Pancreas (tissue), 10 donors: ENCODE measurements around the gene GPR39. TPM values are rescaled to one million over a fixed set of nuclear protein-coding genes. Genes with fewer than 3 reads are reported as not detected.
A peak's percentile ranks its signal among the peaks of the same experiment; 100 is the strongest.

ENCODE experiments used
- ATAC-seq, 4 donors: fragments of 200-7000 bp; cut with Tn5 transposase; one replicate each; pipeline versions ENCODE4 v1.8.0 to v1.9.1; 2020; ENCODE audit warnings: mild to moderate bottlenecking in 4 of 4, moderate library complexity in 4 of 4
- DNase-seq, 6 donors: peaks; one replicate each; pipeline ENCODE4 v3.0.0-alpha.2; 2020
- FAIRE-seq: peaks from 2 replicates; lab custom pipeline; 2012; peaks lifted over from hg19 to GRCh38; lab: Jason Lieb, UNC
- H3K27ac ChIP-seq, 4 donors: fragments of 200-600 bp; sonication (generic); 1 replicate in 3 of 4; 2 replicates in 1 of 4; pipeline versions ENCODE4 v1.5.0 to v1.8.0; 2020
- H3K27me3 ChIP-seq, 4 donors: fragments of 200-600 bp; one replicate each; pipeline ENCODE4 v1.8.0; 2021
- H3K36me3 ChIP-seq, 3 donors: fragments of 200-600 bp; sonication (generic) in 1 of 3; one replicate each; pipeline versions ENCODE4 v1.5.0 to v1.8.0; 2020 to 2021
- H3K4me1 ChIP-seq, 3 donors: fragments of 200-600 bp; one replicate each; pipeline ENCODE4 v1.8.0; 2021
- H3K4me3 ChIP-seq, 4 donors: fragments of 200-600 bp; sonication (generic) in 2 of 4; one replicate each; pipeline versions ENCODE4 v1.5.0 to v1.8.0; 2020 to 2021
- H3K9me3 ChIP-seq, 4 donors: fragments of 200-600 bp; one replicate each; pipeline ENCODE4 v1.8.0; 2021
- WGBS, 2 donors: extraction: QIAGEN DNeasy Blood & Tissue Kit; methylation state at CpG; one replicate each; pipeline ENCODE4 v1.1.7; 2013; 5-methylcytosine and 5-hydroxymethylcytosine counted together
- intact Hi-C, 3 donors: fragments of 100-400 bp; cut with DNase I; formaldehyde crosslinking; loops; one replicate each; pipeline versions ENCODE4 v1.11.1 to v1.14.2; 2022
- polyA plus RNA-seq, 2 donors: library from polyadenylated mRNA; stranded (reverse); fragments of 200-250 nt; gene quantifications; one replicate each; pipeline ENCODE4 v1.2.3, GENCODE V29; 2013
- total RNA-seq, 6 donors: library from RNA; stranded (reverse); fragmentation: NEBNext Ultra II Directional in 4 of 6; extraction: Animal tissue kit (Norgen Biotek cat#: 25700) in 4 of 6; gene quantifications; one replicate each; pipeline versions ENCODE4 v1.2.1 to v1.2.4, GENCODE V29; 2021 to 2023
- TF ChIP-seq, protein P1 (sequence below), 4 donors: fragments of 200-600 bp; sonication (generic) in 3 of 4; IDR thresholded peaks; one replicate each; pipeline versions ENCODE4 v1.5.0 to v1.8.0; 2021; ENCODE audit warnings: antibody characterized with exemption in 4 of 4
- donor health status: healthy with polysubstance abuse.
- donor health status: DM: no; HTN: no; CAD: no; lungs with moderate emphysema.
- donor health status: DM: no; HTN: no; CAD: no.
- donor health status: control.
- donor health status: control.
- donor health status: Bipolar disorder and iron deficiency.
- donor health status: DM: yes; HTN: yes; CAD: no.
- donor health status: DM: no; HTN: no; CAD: no.
- donor health status: DM: no; HTN: no; CAD: no.
- donor health status: DM: yes; HTN: yes; CAD: no.

GPR39 gene
- total and polyA plus RNA-seq, 8 donors: 2.3 to 8.1 (median 3.9) TPM

DNA sequence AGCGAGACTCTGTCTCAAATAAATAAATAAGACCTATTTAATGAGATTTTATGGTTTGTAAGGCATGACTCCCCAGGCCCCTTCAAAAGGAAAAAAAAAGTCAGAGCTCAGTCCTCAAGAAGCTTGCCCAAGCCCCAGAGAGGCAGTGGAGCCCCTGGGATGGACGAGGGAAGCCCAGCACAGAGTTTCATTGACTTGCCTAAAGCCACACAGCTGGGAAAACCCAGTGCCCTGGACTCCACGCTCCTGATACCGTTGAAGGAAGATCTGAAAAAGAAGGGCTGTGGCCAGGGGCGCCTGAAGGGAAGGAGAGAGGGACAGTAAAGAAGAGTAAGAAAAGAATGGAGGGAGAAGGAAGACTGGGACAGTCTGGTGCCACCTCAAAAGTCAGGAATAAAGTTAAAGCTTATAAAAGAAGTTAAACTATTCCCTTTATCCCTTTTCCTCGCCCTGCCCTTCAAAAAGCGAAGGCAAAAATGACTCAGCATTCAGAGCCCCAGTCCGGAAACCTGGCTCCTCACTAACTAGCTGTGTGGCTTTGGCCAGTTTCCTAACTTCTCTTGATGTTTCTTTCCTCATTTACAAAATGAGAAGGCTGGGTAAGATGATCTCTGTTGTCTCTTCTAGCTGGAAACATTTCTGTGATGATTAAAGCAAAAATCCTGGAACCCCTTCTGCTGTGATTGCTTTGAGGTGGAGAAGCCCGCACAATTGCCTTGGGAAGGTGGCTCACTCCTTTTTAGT lies 206.7 kb downstream of the GPR39 start:
- H3K27me3 ChIP-seq: no peaks in the 10 kb centered on the region
- H3K4me1 ChIP-seq: peaks cover 10 to 23% (median 17%) of the 10 kb centered on the region in 3 donors
- TF ChIP-seq, protein P1, sequence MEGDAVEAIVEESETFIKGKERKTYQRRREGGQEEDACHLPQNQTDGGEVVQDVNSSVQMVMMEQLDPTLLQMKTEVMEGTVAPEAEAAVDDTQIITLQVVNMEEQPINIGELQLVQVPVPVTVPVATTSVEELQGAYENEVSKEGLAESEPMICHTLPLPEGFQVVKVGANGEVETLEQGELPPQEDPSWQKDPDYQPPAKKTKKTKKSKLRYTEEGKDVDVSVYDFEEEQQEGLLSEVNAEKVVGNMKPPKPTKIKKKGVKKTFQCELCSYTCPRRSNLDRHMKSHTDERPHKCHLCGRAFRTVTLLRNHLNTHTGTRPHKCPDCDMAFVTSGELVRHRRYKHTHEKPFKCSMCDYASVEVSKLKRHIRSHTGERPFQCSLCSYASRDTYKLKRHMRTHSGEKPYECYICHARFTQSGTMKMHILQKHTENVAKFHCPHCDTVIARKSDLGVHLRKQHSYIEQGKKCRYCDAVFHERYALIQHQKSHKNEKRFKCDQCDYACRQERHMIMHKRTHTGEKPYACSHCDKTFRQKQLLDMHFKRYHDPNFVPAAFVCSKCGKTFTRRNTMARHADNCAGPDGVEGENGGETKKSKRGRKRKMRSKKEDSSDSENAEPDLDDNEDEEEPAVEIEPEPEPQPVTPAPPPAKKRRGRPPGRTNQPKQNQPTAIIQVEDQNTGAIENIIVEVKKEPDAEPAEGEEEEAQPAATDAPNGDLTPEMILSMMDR (IDR thresholded peaks at IDR 0.05): no peak
- H3K27ac ChIP-seq: peak overlapping the region in 2 of 4 donors; percentile 4 to 20
- no peaks in the 10 kb centered on the region for H3K9me3 ChIP-seq
- FAIRE-seq (no peak), DNase-seq (peak in 1 of 6 donors; percentile 27), ATAC-seq (no peak)
- no peak overlapping the region for H3K4me3 ChIP-seq
- intact Hi-C loops: no loop called here
- no peaks in the 10 kb centered on the region for H3K36me3 ChIP-seq
- 75 to 76% methylated on average over 9 of the region's 9 CpGs for WGBS, 2 donors

DNA sequence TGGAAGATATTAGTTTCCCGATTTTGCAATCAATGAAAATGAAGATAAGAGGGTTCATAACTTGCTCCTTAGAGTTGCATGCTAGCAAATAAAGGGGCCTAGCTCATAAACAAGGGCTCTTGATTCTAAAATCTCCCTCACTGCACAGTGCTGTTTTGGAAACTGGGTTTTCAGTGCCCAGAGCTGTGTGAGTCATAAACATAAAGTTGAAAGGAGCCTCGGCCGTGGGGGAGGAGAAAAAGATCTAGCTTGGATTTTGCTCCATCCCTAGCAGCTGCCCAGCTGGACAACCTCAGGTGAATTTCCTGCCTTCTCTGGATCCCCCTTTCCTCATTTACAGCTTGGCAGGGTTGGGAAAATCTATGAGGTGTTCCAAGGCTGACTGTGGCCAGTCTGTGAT lies 210.9 kb downstream of the GPR39 start:
- Histone ChIP-seq H3K27ac (no peak overlapping the region), H3K9me3 (no peaks in the 10 kb centered on the region), H3K27me3 (no peaks in the 10 kb centered on the region), H3K36me3 (no peaks in the 10 kb centered on the region), H3K4me3 (no peak overlapping the region), H3K4me1 (peaks cover 12 to 24% (median 12%) of the 10 kb centered on the region in 3 donors)
- intact Hi-C loops: no loop called here
- DNase-seq: no peak
- 54 to 69% methylated on average over 3 of the region's 3 CpGs for WGBS, 2 donors
- TF ChIP-seq, protein P1 (IDR thresholded peaks at IDR 0.05): no peak
- FAIRE-seq: no peak
- ATAC-seq: peak in 1 of 4 donors; percentile 29

- TF ChIP-seq, protein P1 (IDR thresholded peaks at IDR 0.05): no peak
- ATAC-seq (peak; percentile 40 to 82 (median 73)), DNase-seq (no peak), FAIRE-seq (no peak)
- Histone ChIP-seq H3K36me3 (no peaks in the 10 kb centered on the region), H3K9me3 (no peaks in the 10 kb centered on the region), H3K27me3 (no peaks in the 10 kb centered on the region), H3K27ac (peak overlapping the region in 2 of 4 donors; percentile 31 to 45), H3K4me1 (peaks cover 14 to 23% (median 15%) of the 10 kb centered on the region in 3 donors), H3K4me3 (no peak overlapping the region)
- 42 to 44% methylated on average over 6 of the region's 6 CpGs for WGBS, 2 donors
- intact Hi-C loops: no loop called here
Measured at GRCh38 chr2:132632000-132632649, 215.5 kb downstream of the GPR39 start.

DNA sequence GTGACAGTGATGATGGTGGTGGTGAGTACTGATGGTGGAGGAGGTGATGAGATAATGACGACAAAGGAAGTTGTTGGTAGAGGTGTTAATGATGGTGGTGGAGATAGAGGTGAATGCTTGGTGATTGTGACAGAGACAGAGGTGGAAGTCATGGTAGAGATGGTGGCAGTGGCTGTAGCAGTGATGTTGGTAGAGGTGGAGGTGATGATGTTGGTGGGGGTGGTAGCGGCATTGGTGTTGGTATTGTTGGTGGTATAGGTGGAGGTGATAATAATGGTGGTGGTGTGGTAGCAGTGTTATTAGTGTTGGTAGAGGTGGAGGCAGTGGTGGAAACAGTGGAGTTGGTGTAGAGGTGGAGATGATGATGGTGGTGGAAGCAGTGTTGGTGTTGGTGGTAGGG lies 217.0 kb downstream of the GPR39 start:
- no peak overlapping the region for H3K4me3 ChIP-seq
- FAIRE-seq: no peak
- no peaks in the 10 kb centered on the region for H3K27me3 ChIP-seq
- WGBS, 2 donors: 97 to 98% methylated on average over 2 of the region's 2 CpGs
- DNase-seq: no peak
- no peak overlapping the region for H3K27ac ChIP-seq
- TF ChIP-seq, protein P1 (IDR thresholded peaks at IDR 0.05): no peak
- no peaks in the 10 kb centered on the region for H3K9me3 ChIP-seq
- ATAC-seq: no peak
- intact Hi-C loops: no loop called here
- H3K36me3 ChIP-seq: no peaks in the 10 kb centered on the region
- H3K4me1 ChIP-seq: peaks cover 14 to 17% (median 15%) of the 10 kb centered on the region in 3 donors
